Effector memory CD8-positive, alpha-beta T cell (primary cell): ENCODE data around the gene TMIGD3.

ENCODE experiments used
- ATAC-seq: fragments of 150-1000 bp; cut with Tn5 transposase; replicated peaks from 2 replicates; pipeline ENCODE4 v1.10.0; 2021; ENCODE audit warnings: mild to moderate bottlenecking, moderate library complexity
- DNase-seq, 3 experiments: peaks; one replicate each; pipeline ENCODE4 v3.0.0; 2021
- H3K27ac Mint-ChIP-seq, 2 donors: one replicate each; pipeline ENCODE4 v1.8.0; 2022; ENCODE audit warnings: mild to moderate bottlenecking in 2 of 2, mixed read lengths in 2 of 2, moderate library complexity in 2 of 2
- H3K27me3 Mint-ChIP-seq, 2 donors: one replicate each; pipeline ENCODE4 v1.8.0; 2022; ENCODE audit warnings: mixed read lengths in 2 of 2
- H3K36me3 Mint-ChIP-seq: one replicate; pipeline ENCODE4 v1.8.0; 2022; ENCODE audit warnings: mild to moderate bottlenecking, moderate library complexity, mixed read lengths; ENCODE audit not compliant: insufficient read depth
- H3K4me1 Mint-ChIP-seq, 2 donors: one replicate each; pipeline ENCODE4 v1.8.0; 2022; ENCODE audit warnings: low read depth in 2 of 2, mixed read lengths in 2 of 2
- H3K4me3 Mint-ChIP-seq, 2 donors: one replicate each; pipeline ENCODE4 v1.8.0; 2022; ENCODE audit warnings: mild to moderate bottlenecking in 2 of 2, mixed read lengths in 2 of 2, moderate library complexity in 2 of 2
- H3K9me3 Mint-ChIP-seq, 2 donors: one replicate each; pipeline ENCODE4 v1.8.0; 2022; ENCODE audit warnings: mixed read lengths in 2 of 2

The TMIGD3 gene

DNA sequence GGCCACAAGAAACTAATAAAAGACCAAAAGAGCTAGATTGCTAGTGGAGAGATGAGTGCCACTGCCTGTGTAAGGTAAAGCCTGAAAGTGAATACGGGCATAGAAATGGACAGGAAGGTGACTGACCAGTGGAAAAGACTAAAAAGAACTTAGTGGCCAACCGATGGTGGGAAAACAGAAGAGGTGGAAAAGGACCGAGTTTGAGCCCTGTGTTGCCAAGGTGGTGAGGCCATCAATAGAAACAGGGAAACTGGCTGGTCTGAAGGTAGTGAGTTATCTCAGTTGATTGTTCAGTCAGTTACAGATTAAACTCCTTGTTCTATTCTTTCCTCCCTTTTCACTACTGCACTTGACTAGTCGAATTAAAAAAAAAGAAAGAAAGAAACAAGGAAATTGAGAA, 56.9 kb downstream of the TMIGD3 start:
- ATAC-seq (no peak), DNase-seq (no peak)
- Mint-ChIP-seq H3K4me1 (peaks cover 42 to 43% of the 10 kb centered on the region in 2 donors), H3K36me3 (peaks cover 61% of the 10 kb centered on the region), H3K4me3 (no peak overlapping the region), H3K27me3 (no peaks in the 10 kb centered on the region), H3K9me3 (no peaks in the 10 kb centered on the region), H3K27ac (peak overlapping the region; percentile 55 to 100)

DNA sequence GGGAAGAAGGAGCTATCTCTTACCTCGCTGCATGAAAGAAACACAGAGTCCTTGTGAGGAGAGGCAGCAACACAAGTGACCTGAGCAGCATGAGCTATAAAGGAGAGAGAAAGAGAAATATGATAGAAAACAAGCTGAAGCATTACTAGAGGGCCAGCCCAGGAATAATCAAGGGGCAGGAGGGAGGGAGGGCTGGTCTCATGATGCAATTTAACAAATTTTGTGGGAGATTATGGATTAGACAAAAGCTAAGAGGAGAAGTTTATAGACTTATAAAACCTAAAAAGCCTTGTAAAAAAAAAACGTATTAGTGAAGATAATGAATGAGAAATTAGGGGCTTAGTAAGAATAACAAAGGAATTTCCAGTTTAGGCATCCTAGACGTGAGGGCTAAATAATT, 59.4 kb downstream of the TMIGD3 start:
- ATAC-seq (no peak), DNase-seq (no peak)
- H3K9me3 Mint-ChIP-seq: no peaks in the 10 kb centered on the region
- peak overlapping the region in 1 of 2 donors; percentile 47 for H3K27ac Mint-ChIP-seq
- no peaks in the 10 kb centered on the region for H3K27me3 Mint-ChIP-seq
- peaks cover 65% of the 10 kb centered on the region for H3K36me3 Mint-ChIP-seq
- peaks cover 22% of the 10 kb centered on the region in 2 donors for H3K4me1 Mint-ChIP-seq
- H3K4me3 Mint-ChIP-seq: no peak overlapping the region

DNA sequence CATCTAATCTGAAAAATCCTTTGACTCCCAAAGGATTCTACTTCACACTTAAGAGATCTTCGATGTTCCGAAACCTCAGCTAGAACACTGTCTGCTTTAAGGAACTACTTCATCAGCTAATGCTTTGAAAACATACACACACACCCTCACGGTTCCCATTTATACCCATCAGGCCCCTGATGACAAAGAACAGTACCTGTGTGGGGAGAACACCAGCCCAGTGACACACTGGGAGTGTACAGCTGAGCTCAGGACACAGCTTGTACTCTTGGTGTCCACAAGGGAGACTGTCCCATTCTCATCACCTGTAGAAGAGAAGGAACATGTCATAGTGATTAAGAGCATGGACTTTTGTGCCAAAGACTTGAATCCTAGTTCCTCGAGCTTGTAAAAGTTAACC, 61.0 kb downstream of the TMIGD3 start:
- H3K27ac Mint-ChIP-seq: peak overlapping the region in 1 of 2 donors; percentile 26
- H3K27me3 Mint-ChIP-seq: no peaks in the 10 kb centered on the region
- H3K4me1 Mint-ChIP-seq: peaks cover 11 to 12% of the 10 kb centered on the region in 2 donors
- ATAC-seq: no peak
- H3K4me3 Mint-ChIP-seq: no peak overlapping the region
- no peak for DNase-seq
- no peaks in the 10 kb centered on the region for H3K9me3 Mint-ChIP-seq
- peaks cover 63% of the 10 kb centered on the region for H3K36me3 Mint-ChIP-seq

DNA sequence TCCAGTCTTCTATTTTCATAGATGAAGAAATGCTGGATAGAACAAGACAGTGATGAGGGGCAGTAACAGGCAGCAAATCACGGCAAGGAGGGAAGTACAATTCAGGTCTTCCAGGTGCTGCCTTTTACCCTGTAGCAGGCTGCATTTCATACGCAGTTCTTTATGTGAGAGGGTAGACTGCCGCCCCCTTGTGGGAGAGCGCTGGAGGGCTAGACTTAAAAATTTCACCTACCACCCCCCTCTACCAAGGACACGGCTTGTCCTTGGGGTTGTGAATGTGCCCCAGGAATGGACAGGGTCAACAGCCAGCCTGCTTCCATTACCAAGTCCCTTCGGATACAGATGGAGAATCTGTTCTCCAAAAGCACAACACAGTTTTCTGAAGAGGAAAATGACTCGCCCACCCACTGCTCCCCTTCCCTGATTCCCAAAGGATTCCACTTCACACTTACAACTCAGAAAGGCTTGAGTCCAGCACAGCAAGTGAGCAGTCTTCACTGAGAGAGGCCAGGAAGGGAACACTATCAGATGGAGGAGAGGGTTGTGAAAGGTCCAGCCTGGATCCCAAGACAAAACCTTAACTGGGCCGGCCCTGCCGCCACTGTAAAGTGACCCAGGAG, 61.8 kb downstream of the TMIGD3 start:
- Mint-ChIP-seq H3K4me1 (peaks cover 6% of the 10 kb centered on the region in 2 donors), H3K27me3 (no peaks in the 10 kb centered on the region), H3K4me3 (no peak overlapping the region), H3K27ac (peak overlapping the region; percentile 38 to 42), H3K9me3 (no peaks in the 10 kb centered on the region), H3K36me3 (peaks cover 63% of the 10 kb centered on the region)
- ATAC-seq (peak; percentile 82), DNase-seq (peak; percentile 46 to 52 (median 48))

DNA sequence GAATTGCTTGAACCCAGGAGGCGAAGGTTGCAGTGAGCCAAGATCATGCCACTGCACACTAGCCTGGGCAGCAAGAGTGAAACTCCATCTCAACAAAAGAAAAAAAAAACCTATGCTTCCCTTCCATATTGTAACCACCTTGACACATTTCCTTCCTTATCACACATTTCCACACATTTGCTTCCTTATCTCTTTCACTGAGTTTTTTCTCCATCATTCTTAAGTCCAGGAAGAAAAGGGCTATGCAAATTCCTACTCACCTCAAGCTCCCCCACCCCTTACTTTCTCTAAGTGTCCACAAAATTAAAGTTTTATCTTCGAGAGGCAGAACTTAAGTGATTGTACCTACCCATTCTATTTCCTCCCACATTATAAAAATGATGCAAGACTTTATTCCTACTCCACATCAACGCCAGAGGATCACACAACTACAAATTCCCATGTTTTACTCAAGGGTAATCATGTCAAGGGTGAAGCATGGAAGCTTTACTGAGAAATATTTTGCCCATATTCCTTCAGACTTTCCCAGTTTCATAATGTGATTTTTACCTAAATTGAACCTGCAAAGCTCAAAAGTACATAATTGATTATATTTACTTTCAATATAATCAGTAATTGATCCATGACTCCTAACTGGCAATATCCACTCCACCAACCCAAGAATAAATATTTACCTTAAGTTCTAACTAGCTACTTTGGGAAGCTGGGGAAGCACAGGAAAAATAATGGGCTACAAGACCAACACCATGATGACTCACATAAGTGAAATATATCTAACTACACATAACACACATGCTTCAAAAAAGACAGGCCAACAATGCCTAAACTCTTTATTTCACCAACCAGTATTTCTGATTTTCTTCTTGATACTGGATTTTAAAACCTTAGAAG, 63.7 kb downstream of the TMIGD3 start:
- peaks cover 0 to 1% of the 10 kb centered on the region in 2 donors for H3K4me1 Mint-ChIP-seq
- H3K9me3 Mint-ChIP-seq: no peaks in the 10 kb centered on the region
- no peak overlapping the region for H3K4me3 Mint-ChIP-seq
- H3K27me3 Mint-ChIP-seq: no peaks in the 10 kb centered on the region
- peak overlapping the region; percentile 4 for H3K27ac Mint-ChIP-seq
- ATAC-seq (no peak), DNase-seq (no peak)
- H3K36me3 Mint-ChIP-seq: peaks cover 46% of the 10 kb centered on the region

DNA sequence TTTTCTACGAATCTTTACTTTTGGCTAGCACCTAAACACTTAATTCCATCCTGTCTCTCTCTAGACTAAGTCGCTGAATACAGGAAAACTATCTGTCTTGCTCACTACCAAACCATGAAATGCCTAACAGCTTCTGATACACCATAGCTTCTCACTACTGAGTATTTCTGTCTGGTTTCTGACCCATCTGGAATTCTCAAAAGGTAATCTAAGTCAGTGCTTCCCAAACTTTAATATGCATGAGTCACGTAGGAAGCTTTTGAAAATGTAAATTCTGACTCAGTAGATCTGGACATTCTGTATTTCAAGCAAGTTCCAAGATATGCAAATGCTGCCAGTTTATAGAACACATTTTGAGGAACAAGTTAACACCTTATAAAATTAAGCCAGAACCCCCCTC, 66.7 kb downstream of the TMIGD3 start:
- no peak overlapping the region for H3K4me3 Mint-ChIP-seq
- peaks cover 0 to 1% of the 10 kb centered on the region in 2 donors for H3K4me1 Mint-ChIP-seq
- DNase-seq (no peak), ATAC-seq (no peak)
- peak overlapping the region; percentile 1 to 75 for H3K27ac Mint-ChIP-seq
- H3K27me3 Mint-ChIP-seq: no peaks in the 10 kb centered on the region
- H3K9me3 Mint-ChIP-seq: no peaks in the 10 kb centered on the region
- peaks cover 32% of the 10 kb centered on the region for H3K36me3 Mint-ChIP-seq
